ENCODE measurements around the gene GOPC.

DNA sequence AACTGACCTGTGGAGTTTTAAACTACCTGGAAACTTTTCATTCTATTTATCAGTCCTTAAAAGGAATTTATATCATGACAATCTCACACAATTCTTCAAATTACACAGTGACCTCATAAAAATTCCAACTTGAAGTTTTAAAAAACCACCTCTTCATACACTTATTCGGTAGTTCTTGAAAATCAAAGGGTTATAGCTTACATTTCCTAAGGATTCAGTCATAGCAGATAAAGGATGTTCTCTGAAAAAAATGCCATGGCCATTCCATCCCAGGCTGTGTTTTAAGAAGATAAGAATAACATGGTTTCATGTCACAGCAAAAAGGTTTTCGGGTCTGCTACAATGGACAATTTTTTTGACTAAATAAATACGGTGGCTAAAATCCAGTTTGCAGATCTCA is 41.2 kb downstream of the GOPC start:
- TF ChIP-seq POLR2A (IDR thresholded peaks at IDR 0.05), result no peak
- TF ChIP-seq CTCF (IDR thresholded peaks at IDR 0.05), result no peak
